Mucosa of rectum (tissue), 2 donors: ENCODE results near the gene ADCY1.

ENCODE experiments used
- H3K27ac ChIP-seq, 2 donors: one replicate each; pipeline ENCODE4 v1.7.0; 2013; ENCODE audit warnings: inconsistent platforms in 2 of 2, low read depth in 2 of 2, low read length in 2 of 2
- H3K27me3 ChIP-seq, 2 donors: one replicate each; pipeline ENCODE4 v1.7.0; 2013; ENCODE audit warnings: low read length in 2 of 2; ENCODE audit not compliant: control insufficient read depth in 2 of 2, insufficient read depth in 2 of 2
- H3K36me3 ChIP-seq, 2 donors: one replicate each; pipeline ENCODE4 v1.7.0; 2013; ENCODE audit warnings: low read length in 2 of 2; ENCODE audit not compliant: control insufficient read depth in 2 of 2, insufficient read depth in 2 of 2
- H3K4me1 ChIP-seq, 2 donors: one replicate each; pipeline ENCODE4 v1.7.0; 2013; ENCODE audit warnings: low read length in 2 of 2, mild to moderate bottlenecking in 1 of 2; ENCODE audit not compliant: control insufficient read depth in 2 of 2, insufficient read depth in 2 of 2
- H3K4me3 ChIP-seq, 2 donors: one replicate each; pipeline ENCODE4 v1.7.0; 2013; ENCODE audit warnings: low read length in 2 of 2
- H3K9ac ChIP-seq, 2 donors: one replicate each; pipeline ENCODE4 v1.7.0; 2013; ENCODE audit warnings: low read length in 2 of 2, low read depth in 1 of 2, mild to moderate bottlenecking in 1 of 2
- H3K9me3 ChIP-seq, 2 donors: one replicate each; pipeline ENCODE4 v1.7.0; 2013; ENCODE audit warnings: low read length in 2 of 2; ENCODE audit not compliant: control insufficient read depth in 2 of 2
- donor health status: healthy.
- donor health status: Normal muscosa, but diverticular disease.

Gene ADCY1

GRCh38 chr7:45670717-45671116 is 96.5 kb downstream of the ADCY1 start:
- no peak overlapping the region for H3K9ac ChIP-seq
- no peak overlapping the region for H3K27ac ChIP-seq
- H3K9me3 ChIP-seq, result no peaks in the 10 kb centered on the region
- no peaks in the 10 kb centered on the region for H3K27me3 ChIP-seq
- H3K36me3 ChIP-seq, result no peaks in the 10 kb centered on the region
- H3K4me1 ChIP-seq, result no peaks in the 10 kb centered on the region
- no peak overlapping the region for H3K4me3 ChIP-seq

GRCh38 chr7:45677311-45677900 is 103.2 kb downstream of the ADCY1 start:
- Histone ChIP-seq H3K36me3 (no peaks in the 10 kb centered on the region), H3K27ac (no peak overlapping the region), H3K27me3 (no peaks in the 10 kb centered on the region), H3K4me1 (no peaks in the 10 kb centered on the region), H3K4me3 (no peak overlapping the region), H3K9me3 (no peaks in the 10 kb centered on the region), H3K9ac (no peak overlapping the region)

- no peaks in the 10 kb centered on the region for H3K27me3 ChIP-seq
- H3K9ac ChIP-seq, result no peak overlapping the region
- no peaks in the 10 kb centered on the region for H3K36me3 ChIP-seq
- H3K4me3 ChIP-seq, result no peak overlapping the region
- H3K4me1 ChIP-seq, result no peaks in the 10 kb centered on the region
- no peaks in the 10 kb centered on the region for H3K9me3 ChIP-seq
- H3K27ac ChIP-seq, result no peak overlapping the region
These were observed 105.3 kb downstream of the ADCY1 start for GRCh38 chr7:45679516-45679915.

- H3K4me1 ChIP-seq, result no peaks in the 10 kb centered on the region
- H3K9me3 ChIP-seq, result no peaks in the 10 kb centered on the region
- H3K27ac ChIP-seq, result no peak overlapping the region
- no peaks in the 10 kb centered on the region for H3K36me3 ChIP-seq
- no peaks in the 10 kb centered on the region for H3K27me3 ChIP-seq
- H3K4me3 ChIP-seq, result no peak overlapping the region
- no peak overlapping the region for H3K9ac ChIP-seq
These were observed 106.6 kb downstream of the ADCY1 start for GRCh38 chr7:45680776-45681175.

- Histone ChIP-seq H3K27ac (no peak overlapping the region), H3K4me1 (no peaks in the 10 kb centered on the region), H3K27me3 (no peaks in the 10 kb centered on the region), H3K9me3 (no peaks in the 10 kb centered on the region), H3K9ac (no peak overlapping the region), H3K4me3 (no peak overlapping the region), H3K36me3 (no peaks in the 10 kb centered on the region)
These were observed 107.6 kb downstream of the ADCY1 start for GRCh38 chr7:45681596-45682357.

- Histone ChIP-seq H3K9me3 (no peaks in the 10 kb centered on the region), H3K9ac (no peak overlapping the region), H3K27me3 (no peaks in the 10 kb centered on the region), H3K36me3 (no peaks in the 10 kb centered on the region), H3K4me3 (no peak overlapping the region), H3K4me1 (no peaks in the 10 kb centered on the region), H3K27ac (no peak overlapping the region)
These were observed 108.2 kb downstream of the ADCY1 start for GRCh38 chr7:45682358-45682735.

- Histone ChIP-seq H3K27ac (no peak overlapping the region), H3K4me1 (no peaks in the 10 kb centered on the region), H3K9me3 (no peaks in the 10 kb centered on the region), H3K27me3 (no peaks in the 10 kb centered on the region), H3K4me3 (no peak overlapping the region), H3K9ac (no peak overlapping the region), H3K36me3 (no peaks in the 10 kb centered on the region)
These were observed 108.8 kb downstream of the ADCY1 start for GRCh38 chr7:45682836-45683555.

- Histone ChIP-seq H3K4me3 (no peak overlapping the region), H3K27ac (no peak overlapping the region), H3K9ac (no peak overlapping the region), H3K36me3 (no peaks in the 10 kb centered on the region), H3K27me3 (no peaks in the 10 kb centered on the region), H3K4me1 (no peaks in the 10 kb centered on the region), H3K9me3 (no peaks in the 10 kb centered on the region)
These were observed 109.5 kb downstream of the ADCY1 start for GRCh38 chr7:45683556-45684148.

GRCh38 chr7:45684910-45685618 is 110.9 kb downstream of the ADCY1 start:
- H3K9ac ChIP-seq, result no peak overlapping the region
- no peaks in the 10 kb centered on the region for H3K36me3 ChIP-seq
- no peaks in the 10 kb centered on the region for H3K4me1 ChIP-seq
- H3K27ac ChIP-seq, result no peak overlapping the region
- H3K4me3 ChIP-seq, result no peak overlapping the region
- no peaks in the 10 kb centered on the region for H3K27me3 ChIP-seq
- H3K9me3 ChIP-seq, result no peaks in the 10 kb centered on the region
